Measurements from ENCODE around the gene RAB26.
"Not testable (repeated sequence)": the region's sequence is repeated elsewhere in the genome, so short reads cannot be mapped to it uniquely, and the experiment has no call there.

DNA sequence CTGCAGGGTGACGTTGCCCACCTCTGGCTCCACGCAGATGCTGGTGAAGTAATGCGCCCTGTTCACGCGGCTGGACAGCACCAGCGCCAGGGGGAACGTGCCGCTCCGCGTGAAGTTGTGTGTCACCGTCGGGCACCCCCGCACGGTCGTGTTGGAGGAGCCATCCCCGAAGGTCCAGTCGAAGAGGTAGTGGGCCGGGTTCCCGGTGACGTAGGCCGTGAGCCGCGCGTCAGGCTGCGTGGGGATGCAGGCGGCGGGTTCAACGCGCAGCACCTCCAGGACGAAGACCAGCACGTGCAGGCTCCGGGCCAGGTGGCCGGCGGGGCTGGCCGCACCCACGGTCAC lies 37.4 kb upstream of the RAB26 start:
- TF ChIP-seq, protein P1, sequence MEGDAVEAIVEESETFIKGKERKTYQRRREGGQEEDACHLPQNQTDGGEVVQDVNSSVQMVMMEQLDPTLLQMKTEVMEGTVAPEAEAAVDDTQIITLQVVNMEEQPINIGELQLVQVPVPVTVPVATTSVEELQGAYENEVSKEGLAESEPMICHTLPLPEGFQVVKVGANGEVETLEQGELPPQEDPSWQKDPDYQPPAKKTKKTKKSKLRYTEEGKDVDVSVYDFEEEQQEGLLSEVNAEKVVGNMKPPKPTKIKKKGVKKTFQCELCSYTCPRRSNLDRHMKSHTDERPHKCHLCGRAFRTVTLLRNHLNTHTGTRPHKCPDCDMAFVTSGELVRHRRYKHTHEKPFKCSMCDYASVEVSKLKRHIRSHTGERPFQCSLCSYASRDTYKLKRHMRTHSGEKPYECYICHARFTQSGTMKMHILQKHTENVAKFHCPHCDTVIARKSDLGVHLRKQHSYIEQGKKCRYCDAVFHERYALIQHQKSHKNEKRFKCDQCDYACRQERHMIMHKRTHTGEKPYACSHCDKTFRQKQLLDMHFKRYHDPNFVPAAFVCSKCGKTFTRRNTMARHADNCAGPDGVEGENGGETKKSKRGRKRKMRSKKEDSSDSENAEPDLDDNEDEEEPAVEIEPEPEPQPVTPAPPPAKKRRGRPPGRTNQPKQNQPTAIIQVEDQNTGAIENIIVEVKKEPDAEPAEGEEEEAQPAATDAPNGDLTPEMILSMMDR (IDR thresholded peaks at IDR 0.05; ENCODE audit: low read length): not testable (repeated sequence)
- not testable (repeated sequence) for TF ChIP-seq EZH2 (optimal IDR thresholded peaks at IDR 0.05; ENCODE audit: low read depth, low read length)
